GM23248 (cell line): ENCODE results near the gene IL10RA. TPM values are rescaled to one million over a fixed set of nuclear protein-coding genes. Genes with fewer than 3 reads are reported as not detected.

Source experiments
- DNase-seq: peaks from one replicate; pipeline ENCODE4 v3.0.0-alpha.2; 2015
- H2AFZ ChIP-seq: fragments of 200-600 bp; sonication (generic); 2 replicates; pipeline ENCODE4 v1.6.1; 2016; ENCODE audit warnings: antibody characterized with exemption
- H3F3A ChIP-seq: fragments of 200-600 bp; sonication (generic); 2 replicates; pipeline ENCODE4 v1.6.1; 2016; ENCODE audit warnings: mild to moderate bottlenecking, antibody characterized with exemption, mixed run types; ENCODE audit not compliant: insufficient read depth
- H3K27ac ChIP-seq: fragments of 200-600 bp; sonication (generic); 2 replicates; pipeline ENCODE4 v1.5.1; 2016; ENCODE audit warnings: mild to moderate bottlenecking
- H3K27me3 ChIP-seq: fragments of 200-600 bp; sonication (generic); replicated peaks from 2 replicates; pipeline ENCODE4 v1.6.1; 2016; ENCODE audit warnings: mild to moderate bottlenecking; ENCODE audit not compliant: insufficient read depth
- H3K36me3 ChIP-seq: fragments of 200-600 bp; sonication (generic); 2 replicates; pipeline ENCODE4 v1.6.1; 2016; ENCODE audit warnings: low read depth, mild to moderate bottlenecking
- H3K4me1 ChIP-seq: fragments of 200-600 bp; sonication (generic); 2 replicates; pipeline ENCODE4 v1.6.1; 2016; ENCODE audit warnings: mild to moderate bottlenecking; ENCODE audit not compliant: insufficient read depth
- H3K4me2 ChIP-seq: fragments of 200-600 bp; sonication (generic); one replicate; pipeline ENCODE4 v1.6.1; 2016; ENCODE audit warnings: mild to moderate bottlenecking; ENCODE audit not compliant: unreplicated experiment
- H3K4me3 ChIP-seq: fragments of 200-600 bp; sonication (generic); 2 replicates; pipeline ENCODE4 v1.5.1; 2016; ENCODE audit warnings: mild to moderate bottlenecking
- H3K79me2 ChIP-seq: fragments of 200-600 bp; sonication (generic); 2 replicates; pipeline ENCODE4 v1.6.1; 2016; ENCODE audit warnings: mild to moderate bottlenecking; ENCODE audit not compliant: insufficient read depth
- H3K9ac ChIP-seq: fragments of 200-600 bp; sonication (generic); 2 replicates; pipeline ENCODE4 v1.6.1; 2016; ENCODE audit warnings: mild to moderate bottlenecking
- H3K9me2 ChIP-seq: fragments of 200-600 bp; sonication (generic); 2 replicates; pipeline ENCODE4 v1.6.1; 2016; ENCODE audit warnings: mixed run types, mild to moderate bottlenecking, moderate library complexity; ENCODE audit not compliant: insufficient read depth
- H3K9me3 ChIP-seq: fragments of 200-600 bp; sonication (generic); one replicate; pipeline ENCODE4 v1.6.1; 2017; ENCODE audit warnings: low read depth
- H4K20me1 ChIP-seq: fragments of 200-600 bp; sonication (generic); 2 replicates; pipeline ENCODE4 v1.6.0; 2016; ENCODE audit not compliant: insufficient read depth
- EZH2 ChIP-seq: fragments of 200-600 bp; sonication (generic); IDR thresholded peaks from 2 replicates; pipeline ENCODE4 v1.6.1; 2018; ENCODE audit warnings: antibody characterized with exemption, mild to moderate bottlenecking; ENCODE audit not compliant: insufficient read depth, poor library complexity, severe bottlenecking
- EZH2phosphoT487 ChIP-seq: fragments of 200-600 bp; sonication (generic); IDR thresholded peaks from 2 replicates; pipeline ENCODE4 v1.6.1; 2018; ENCODE audit warnings: antibody characterized with exemption, moderate library complexity, mild to moderate bottlenecking, low read depth; ENCODE audit not compliant: insufficient read depth
- WGBS, 2 experiments: methylation state at CpG; one replicate each; pipeline ENCODE4 v1.1.6; 2015 to 2017; ENCODE audit warnings: low lambda C conversion rate in 2 of 2, low coverage in 1 of 2; ENCODE audit errors: missing lambda C conversion rate in 2 of 2; 5-methylcytosine and 5-hydroxymethylcytosine counted together
- in situ Hi-C: fragments of 300-500 bp; cut with MboI; formaldehyde crosslinking; loops from 2 replicates; pipeline ENCODE4 v1.15.0; 2020
- polyA plus RNA-seq: library from polyadenylated mRNA; unstranded; fragments of >200 nt; fragmentation: Nextera tagmentation; extraction: Ambion mirVana; gene quantifications from 2 replicates; pipeline ENCODE4 v1.2.1, GENCODE V29; 2016
- total RNA-seq: library from RNA; depleted of rRNA; stranded (reverse); fragments of >200 nt; shearing (Covaris generic); gene quantifications from 2 replicates; pipeline ENCODE4 v1.2.3, GENCODE V29; 2014

IL10RA gene
- total and polyA plus RNA-seq, 2 experiments from 2014 or later: not detected

- Histone ChIP-seq H3K4me1 (no peaks in the 10 kb centered on the region), H3K36me3 (no peaks in the 10 kb centered on the region), H3K9me3 (no peaks in the 10 kb centered on the region), H3K9ac (no peak overlapping the region), H3K9me2 (no peaks in the 10 kb centered on the region), H3K27me3 (peaks cover 38% of the 10 kb centered on the region), H2AFZ (no peak overlapping the region), H3K4me3 (no peak overlapping the region), H3K4me2 (no peak overlapping the region), H3F3A (no peaks in the 10 kb centered on the region), H3K27ac (no peak overlapping the region), H3K79me2 (no peaks in the 10 kb centered on the region), H4K20me1 (no peaks in the 10 kb centered on the region)
- WGBS, 2 experiments: 54 to 56% methylated on average over 6 of the region's 6 CpGs
- no peak for TF ChIP-seq EZH2
- no peak for TF ChIP-seq EZH2phosphoT487
- in situ Hi-C loops: no loop called here
- no peak for DNase-seq
Measured at GRCh38 chr11:117941976-117942654, 44.1 kb upstream of the IL10RA start.

DNA sequence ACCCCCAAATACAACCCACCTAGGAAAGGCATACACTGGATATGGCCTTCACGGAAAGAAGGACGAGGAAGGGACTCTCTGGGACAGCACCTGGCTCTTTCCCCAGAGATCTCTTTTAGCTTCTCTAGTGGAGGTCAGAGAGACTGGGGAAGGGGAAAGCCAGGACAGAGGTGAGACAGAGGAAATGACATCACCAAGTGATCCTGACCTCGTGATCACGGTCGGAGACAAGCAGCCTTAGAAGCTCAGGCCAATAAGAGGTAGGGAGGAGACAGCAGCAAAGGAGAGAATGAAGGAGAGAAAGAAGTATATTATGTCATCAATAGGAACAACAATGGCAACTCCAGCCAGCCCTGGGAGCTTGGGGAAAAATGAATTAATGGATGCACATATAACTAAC is 41.6 kb upstream of the IL10RA start:
- H3K9me3 ChIP-seq: no peaks in the 10 kb centered on the region
- H3K27me3 ChIP-seq: peaks cover 36% of the 10 kb centered on the region
- TF ChIP-seq EZH2 (no peak), EZH2phosphoT487 (no peak)
- no peaks in the 10 kb centered on the region for H3K9me2 ChIP-seq
- WGBS, 2 experiments: 80 to 81% methylated on average over 5 of the region's 5 CpGs
- no peak overlapping the region for H3K9ac ChIP-seq
- H2AFZ ChIP-seq: no peak overlapping the region
- no peaks in the 10 kb centered on the region for H4K20me1 ChIP-seq
- no peaks in the 10 kb centered on the region for H3F3A ChIP-seq
- no peak overlapping the region for H3K4me3 ChIP-seq
- H3K36me3 ChIP-seq: no peaks in the 10 kb centered on the region
- in situ Hi-C loops: no loop called here
- H3K79me2 ChIP-seq: no peaks in the 10 kb centered on the region
- H3K4me1 ChIP-seq: no peaks in the 10 kb centered on the region
- no peak for DNase-seq
- no peak overlapping the region for H3K4me2 ChIP-seq
- no peak overlapping the region for H3K27ac ChIP-seq

DNA sequence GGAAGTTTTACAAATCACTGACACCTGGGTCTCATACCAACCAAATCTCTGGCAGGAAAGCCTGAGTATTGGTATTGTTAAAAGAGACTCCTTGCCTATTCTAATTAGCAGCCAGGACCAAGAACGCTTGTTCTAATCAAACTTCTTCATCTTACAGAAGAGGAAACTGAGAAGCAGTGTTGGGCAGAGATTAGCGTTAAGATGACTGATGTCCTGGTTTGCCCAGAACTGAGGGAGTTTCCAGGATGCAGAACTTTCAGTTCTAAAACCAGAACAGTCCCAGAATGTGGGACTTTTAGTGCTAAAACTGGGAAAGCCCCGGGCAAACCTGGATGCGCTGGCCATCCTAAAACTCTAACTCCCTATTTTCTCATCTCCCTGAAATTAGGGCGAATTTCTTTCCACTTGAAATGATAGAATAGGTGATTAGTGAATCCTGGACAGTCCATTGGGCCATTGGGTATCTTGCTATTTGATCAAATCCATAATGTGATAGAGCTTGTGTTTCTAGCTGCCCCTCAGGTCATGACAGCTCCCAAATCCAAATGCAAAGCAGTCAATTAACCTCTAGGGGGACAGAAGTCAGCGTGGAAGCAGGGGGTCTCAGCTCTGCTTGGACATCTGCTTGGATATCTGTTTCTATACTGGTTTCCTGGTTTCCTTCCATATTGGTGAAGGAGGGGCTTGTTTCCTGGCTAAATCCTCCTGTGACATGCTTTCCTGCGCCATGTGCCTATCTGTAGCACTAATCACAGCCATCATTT is 41.0 kb upstream of the IL10RA start:
- Histone ChIP-seq H2AFZ (no peak overlapping the region), H3K9ac (no peak overlapping the region), H3K79me2 (no peaks in the 10 kb centered on the region), H3F3A (no peaks in the 10 kb centered on the region), H3K4me1 (no peaks in the 10 kb centered on the region), H3K4me2 (no peak overlapping the region), H3K9me3 (no peaks in the 10 kb centered on the region), H3K36me3 (no peaks in the 10 kb centered on the region), H3K4me3 (no peak overlapping the region), H3K9me2 (no peaks in the 10 kb centered on the region), H3K27ac (no peak overlapping the region), H3K27me3 (peaks cover 36% of the 10 kb centered on the region), H4K20me1 (no peaks in the 10 kb centered on the region)
- DNase-seq: no peak
- WGBS, 2 experiments: 40 to 44% methylated on average over 7 of the region's 7 CpGs
- in situ Hi-C loops: no loop called here
- TF ChIP-seq EZH2 (no peak), EZH2phosphoT487 (no peak)

GRCh38 chr11:117946156-117946841 is 39.9 kb upstream of the IL10RA start:
- Histone ChIP-seq H3F3A (no peaks in the 10 kb centered on the region), H2AFZ (no peak overlapping the region), H3K27ac (no peak overlapping the region), H3K9me3 (no peaks in the 10 kb centered on the region), H3K9ac (no peak overlapping the region), H3K4me1 (no peaks in the 10 kb centered on the region), H3K9me2 (no peaks in the 10 kb centered on the region), H4K20me1 (no peaks in the 10 kb centered on the region), H3K4me2 (no peak overlapping the region), H3K27me3 (peaks cover 34% of the 10 kb centered on the region), H3K36me3 (no peaks in the 10 kb centered on the region), H3K4me3 (no peak overlapping the region), H3K79me2 (no peaks in the 10 kb centered on the region)
- DNase-seq: no peak
- TF ChIP-seq EZH2: no peak
- TF ChIP-seq EZH2phosphoT487: no peak
- 56 to 68% methylated on average over 5 of the region's 5 CpGs for WGBS, 2 experiments
- in situ Hi-C loops: no loop called here
